Colonic mucosa (tissue), 4 donors: ENCODE results near the gene POLR1A. TPM values are rescaled to one million over a fixed set of nuclear protein-coding genes. Genes with fewer than 3 reads are reported as not detected.

ENCODE experiments used
- DNase-seq: peaks from one replicate; pipeline ENCODE4 v3.0.0-alpha.2; 2020
- H3K27ac ChIP-seq: fragments of 200-600 bp; one replicate; pipeline ENCODE4 v1.8.0; 2021
- H3K27me3 ChIP-seq: fragments of 200-600 bp; one replicate; pipeline ENCODE4 v1.8.0; 2021
- H3K36me3 ChIP-seq: fragments of 200-600 bp; one replicate; pipeline ENCODE4 v1.8.0; 2021
- H3K4me1 ChIP-seq: fragments of 200-600 bp; one replicate; pipeline ENCODE4 v1.8.0; 2021; ENCODE audit warnings: mild to moderate bottlenecking
- H3K4me3 ChIP-seq: fragments of 200-600 bp; one replicate; pipeline ENCODE4 v1.8.0; 2021
- H3K9ac ChIP-seq, 2 donors: one replicate each; pipeline ENCODE4 v1.7.0; 2013; ENCODE audit warnings: control low read depth in 2 of 2, low read depth in 2 of 2, low read length in 2 of 2
- H3K9me3 ChIP-seq: fragments of 200-600 bp; one replicate; pipeline ENCODE4 v1.8.0; 2021
- CTCF ChIP-seq: fragments of 200-600 bp; IDR thresholded peaks from one replicate; pipeline ENCODE4 v1.8.0; 2022; ENCODE audit warnings: antibody characterized with exemption, mild to moderate bottlenecking
- intact Hi-C: fragments of 100-400 bp; cut with DNase I; formaldehyde crosslinking; loops from one replicate; pipeline ENCODE4 v1.14.1; 2022
- total RNA-seq, 2 donors: library from RNA; stranded (reverse); fragmentation: NEBNext Ultra II Directional in 1 of 2; extraction: Animal tissue kit (Norgen Biotek cat#: 25700) in 1 of 2; gene quantifications; one replicate each; pipeline ENCODE4 v1.2.1, GENCODE V29; 2021
- donor health status: healthy.
- donor health status: DM: no; HTN: no; CAD: no.
- donor health status: DM: no; HTN: no; CAD: no.

The POLR1A gene
- total RNA-seq, 2 donors from 2014 or later: 17.9 to 35.9 TPM

GRCh38 chr2:86094229-86094628, 11.5 kb downstream of the POLR1A start:
- DNase-seq: no peak
- Histone ChIP-seq H3K27ac (no peak overlapping the region), H3K9ac (no peak overlapping the region), H3K36me3 (peaks cover 8% of the 10 kb centered on the region), H3K27me3 (no peaks in the 10 kb centered on the region), H3K9me3 (no peaks in the 10 kb centered on the region), H3K4me1 (no peaks in the 10 kb centered on the region), H3K4me3 (no peak overlapping the region)
- intact Hi-C loops: no loop called here
- no peak for TF ChIP-seq CTCF

- TF ChIP-seq CTCF: no peak
- no peak overlapping the region for H3K4me3 ChIP-seq
- intact Hi-C loops: no loop called here
- no peak overlapping the region for H3K27ac ChIP-seq
- H3K9ac ChIP-seq: no peak overlapping the region
- DNase-seq: no peak
- peaks cover 8% of the 10 kb centered on the region for H3K36me3 ChIP-seq
- H3K4me1 ChIP-seq: no peaks in the 10 kb centered on the region
- no peaks in the 10 kb centered on the region for H3K27me3 ChIP-seq
- no peaks in the 10 kb centered on the region for H3K9me3 ChIP-seq
Observed at GRCh38 chr2:86087936-86088850, 17.5 kb downstream of the POLR1A start.

- Histone ChIP-seq H3K27ac (no peak overlapping the region), H3K9me3 (no peaks in the 10 kb centered on the region), H3K27me3 (no peaks in the 10 kb centered on the region), H3K9ac (no peak overlapping the region), H3K4me3 (no peak overlapping the region), H3K36me3 (no peaks in the 10 kb centered on the region), H3K4me1 (peaks cover 6% of the 10 kb centered on the region)
- TF ChIP-seq CTCF: no peak
- intact Hi-C loops: no loop called here
- DNase-seq: no peak
Observed at GRCh38 chr2:86082756-86083155, 22.9 kb downstream of the POLR1A start.

GRCh38 chr2:86081724-86082123, 24.0 kb downstream of the POLR1A start:
- Histone ChIP-seq H3K27me3 (no peaks in the 10 kb centered on the region), H3K9ac (no peak overlapping the region), H3K9me3 (no peaks in the 10 kb centered on the region), H3K27ac (no peak overlapping the region), H3K4me1 (peaks cover 6% of the 10 kb centered on the region), H3K36me3 (no peaks in the 10 kb centered on the region), H3K4me3 (no peak overlapping the region)
- TF ChIP-seq CTCF: no peak
- DNase-seq: no peak
- intact Hi-C loops: no loop called here

- peak; percentile 83 for DNase-seq
- peak; percentile 81 for TF ChIP-seq CTCF
- Histone ChIP-seq H3K4me3 (no peak overlapping the region), H3K4me1 (peaks cover 6% of the 10 kb centered on the region), H3K36me3 (no peaks in the 10 kb centered on the region), H3K9me3 (no peaks in the 10 kb centered on the region), H3K27ac (no peak overlapping the region), H3K27me3 (no peaks in the 10 kb centered on the region), H3K9ac (peak overlapping the region in 1 of 2 donors; percentile 48)
- intact Hi-C loops: loop anchor here (2.0 to 10.0 kb wide), 3 partner anchors 193 to 345 kb away; partner anchors contain the start of gene ST3GAL5
Observed at GRCh38 chr2:86079981-86080911, 25.4 kb downstream of the POLR1A start.
